NCI-H1092 (cell line): ENCODE measurements around the gene AURKB.
"Not testable (repeated sequence)": the region's sequence is repeated elsewhere in the genome, so short reads cannot be mapped to it uniquely, and the experiment has no call there.

Source experiments
- DNase-seq: peaks from one replicate; lab custom pipeline; 2025; lab: John Stamatoyannopoulos, UW

AURKB gene

GRCh38 chr17:8209907-8210760 is at the start of gene AURKB:
Gene AURKB (minus strand): TSS chr17:8210575. CDS start chr17:8210224, 351 bp downstream.
- peak; percentile 91 for DNase-seq

GRCh38 chr17:8257801-8258200 is 47.4 kb upstream of the AURKB start:
- DNase-seq: no peak

GRCh38 chr17:8256691-8257090 is 46.3 kb upstream of the AURKB start:
- no peak for DNase-seq

GRCh38 chr17:8256291-8256690 is 45.9 kb upstream of the AURKB start:
- no peak for DNase-seq

- no peak for DNase-seq
These were observed 45.1 kb upstream of the AURKB start for GRCh38 chr17:8255499-8255898.

GRCh38 chr17:8254881-8255280 is 44.5 kb upstream of the AURKB start:
- DNase-seq: no peak

- DNase-seq: no peak
These were observed 43.4 kb upstream of the AURKB start for GRCh38 chr17:8253801-8254200.

GRCh38 chr17:8251411-8251810 is 41.0 kb upstream of the AURKB start:
- DNase-seq: not testable (repeated sequence)

GRCh38 chr17:8249621-8250500 is 39.5 kb upstream of the AURKB start:
- DNase-seq: no peak

GRCh38 chr17:8248751-8249607 is 38.6 kb upstream of the AURKB start, which contains the start of gene PFAS:
Gene PFAS (plus strand): TSS chr17:8249289. CDS start chr17:8253938, 4,649 bp downstream.
- DNase-seq: peak; percentile 80

GRCh38 chr17:8244768-8245167 is 34.4 kb upstream of the AURKB start:
- DNase-seq: no peak

GRCh38 chr17:8243827-8244226 is 33.5 kb upstream of the AURKB start:
- DNase-seq: no peak

- no peak for DNase-seq
These were observed 27.5 kb upstream of the AURKB start for GRCh38 chr17:8237886-8238285.

- no peak for DNase-seq
These were observed 26.8 kb upstream of the AURKB start for GRCh38 chr17:8237175-8237574.

GRCh38 chr17:8235676-8236075 is 25.3 kb upstream of the AURKB start:
- no peak for DNase-seq

- no peak for DNase-seq
These were observed 24.2 kb upstream of the AURKB start for GRCh38 chr17:8234361-8235270.

- DNase-seq: no peak
These were observed 21.3 kb upstream of the AURKB start for GRCh38 chr17:8231701-8232100.

GRCh38 chr17:8227238-8227581 is 16.8 kb upstream of the AURKB start:
- DNase-seq: no peak

GRCh38 chr17:8226536-8227237 is 16.3 kb upstream of the AURKB start:
- DNase-seq: no peak

GRCh38 chr17:8225813-8226535 is 15.6 kb upstream of the AURKB start:
- no peak for DNase-seq
